ENCODE results near the gene GGN. TPM values are rescaled to one million over a fixed set of nuclear protein-coding genes. Genes with fewer than 3 reads are reported as not detected.

The GGN gene
- 0.80 to 1.8 TPM (median 1.5 TPM) in 3 replicates for total RNA-seq
- long read RNA-seq, partial matches to known transcripts = 1 of 6 reads
- long read RNA-seq, other reads (novel, unspliced or antisense) = 3 of 6 reads

GRCh38 chr19:38387550-38388348 is at the start of gene GGN:
GGN (minus strand) TSS chr19:38388034; CDS start chr19:38387261, 773 bp downstream.
- Mint-ChIP-seq H3K27ac (ENCODE audit: unreplicated experiment) (peak within 1 kb of the TSS; percentile 96), H3K4me3 (ENCODE audit: unreplicated experiment) (peak within 1 kb of the TSS; percentile 92), H3K27me3 (ENCODE audit: low read depth) (no peaks in the 10 kb centered on the region), H3K9me3 (ENCODE audit: low read depth) (no peaks in the 10 kb centered on the region), H3K36me3 (ENCODE audit: low read depth) (peaks cover 3% of the 10 kb centered on the region), H3K4me1 (ENCODE audit: low read depth) (peaks cover 20% of the 10 kb centered on the region)
- TF ChIP-seq CTCF (IDR thresholded peaks at IDR 0.05) = no peak
- no peak for DNase-seq (ENCODE audit: low spot score)

GRCh38 chr19:38437295-38437694 is 49.5 kb upstream of the GGN start:
- H3K27me3 Mint-ChIP-seq (ENCODE audit: low read depth) = peaks cover 18% of the 10 kb centered on the region
- no peak overlapping the region for H3K4me3 Mint-ChIP-seq (ENCODE audit: unreplicated experiment)
- no peak for DNase-seq (ENCODE audit: low spot score)
- no peak overlapping the region for H3K27ac Mint-ChIP-seq (ENCODE audit: unreplicated experiment)
- peaks cover 6% of the 10 kb centered on the region for H3K4me1 Mint-ChIP-seq (ENCODE audit: low read depth)
- no peak for TF ChIP-seq CTCF (IDR thresholded peaks at IDR 0.05)
- no peaks in the 10 kb centered on the region for H3K36me3 Mint-ChIP-seq (ENCODE audit: low read depth)
- no peaks in the 10 kb centered on the region for H3K9me3 Mint-ChIP-seq (ENCODE audit: low read depth)

GRCh38 chr19:38434549-38435051 is 46.8 kb upstream of the GGN start:
- DNase-seq (ENCODE audit: low spot score) = no peak
- H3K4me1 Mint-ChIP-seq (ENCODE audit: low read depth) = peaks cover 6% of the 10 kb centered on the region
- TF ChIP-seq CTCF (IDR thresholded peaks at IDR 0.05) = no peak
- no peaks in the 10 kb centered on the region for H3K36me3 Mint-ChIP-seq (ENCODE audit: low read depth)
- peaks cover 20% of the 10 kb centered on the region for H3K27me3 Mint-ChIP-seq (ENCODE audit: low read depth)
- no peaks in the 10 kb centered on the region for H3K9me3 Mint-ChIP-seq (ENCODE audit: low read depth)
- H3K4me3 Mint-ChIP-seq (ENCODE audit: unreplicated experiment) = no peak overlapping the region
- no peak overlapping the region for H3K27ac Mint-ChIP-seq (ENCODE audit: unreplicated experiment)

GRCh38 chr19:38433268-38433733 is 45.5 kb upstream of the GGN start, which contains the start of gene RYR1:
RYR1 (plus strand) TSS chr19:38433691; CDS start chr19:38433830, 139 bp downstream.
- Mint-ChIP-seq H3K9me3 (ENCODE audit: low read depth) (no peaks in the 10 kb centered on the region), H3K27ac (ENCODE audit: unreplicated experiment) (no peak within 1 kb of the TSS), H3K36me3 (ENCODE audit: low read depth) (no peaks in the 10 kb centered on the region), H3K27me3 (ENCODE audit: low read depth) (peaks cover 26% of the 10 kb centered on the region), H3K4me1 (ENCODE audit: low read depth) (peaks cover 6% of the 10 kb centered on the region), H3K4me3 (ENCODE audit: unreplicated experiment) (peak within 1 kb of the TSS; percentile 36)
- TF ChIP-seq CTCF (IDR thresholded peaks at IDR 0.05) = no peak
- no peak for DNase-seq (ENCODE audit: low spot score)

- Mint-ChIP-seq H3K27me3 (ENCODE audit: low read depth) (peaks cover 28% of the 10 kb centered on the region), H3K27ac (ENCODE audit: unreplicated experiment) (no peak overlapping the region), H3K4me1 (ENCODE audit: low read depth) (peaks cover 6% of the 10 kb centered on the region), H3K9me3 (ENCODE audit: low read depth) (no peaks in the 10 kb centered on the region), H3K36me3 (ENCODE audit: low read depth) (no peaks in the 10 kb centered on the region), H3K4me3 (ENCODE audit: unreplicated experiment) (no peak overlapping the region)
- TF ChIP-seq CTCF (IDR thresholded peaks at IDR 0.05) = no peak
- DNase-seq (ENCODE audit: low spot score) = no peak
Measured at GRCh38 chr19:38430931-38431330, 43.1 kb upstream of the GGN start.
